ENCODE measurements around the gene CORIN.
A peak's percentile ranks its signal among the peaks of the same experiment; 100 is the strongest.

CORIN gene

GRCh38 chr4:47654972-47655693, 182.7 kb downstream of the CORIN start:
- no peak overlapping the region for H2BK12ac ChIP-seq (ENCODE audit: low read length in 2 of 2)
- H3K14ac ChIP-seq (ENCODE audit: low read length in 2 of 2): no peak overlapping the region
- no peak overlapping the region for H2AFZ ChIP-seq (ENCODE audit: low read depth, low read length)
- H3K36me3 ChIP-seq (ENCODE audit: control insufficient read depth in 1 of 2, insufficient read depth in 2 of 2, low read depth in 1 of 2, low read length in 2 of 2): no peaks in the 10 kb centered on the region
- H4K91ac ChIP-seq (ENCODE audit: low read length): no peak overlapping the region
- H3K9me3 ChIP-seq (ENCODE audit: control insufficient read depth, low read length): no peaks in the 10 kb centered on the region
- no peak overlapping the region for H3K18ac ChIP-seq (ENCODE audit: low read depth in 1 of 2, low read length in 2 of 2)
- no peak overlapping the region for H4K8ac ChIP-seq (ENCODE audit: low read length)
- H3K9ac ChIP-seq (ENCODE audit: low read length): no peak overlapping the region
- no peak overlapping the region for H2BK5ac ChIP-seq (ENCODE audit: low read depth, low read length, poor library complexity, severe bottlenecking)
- H3K23ac ChIP-seq (ENCODE audit: low read length in 2 of 2): no peak overlapping the region
- H2AK5ac ChIP-seq (ENCODE audit: low read length, severe bottlenecking): no peak overlapping the region
- H3K4me2 ChIP-seq (ENCODE audit: low read length, poor library complexity, severe bottlenecking): no peak overlapping the region
- no peaks in the 10 kb centered on the region for H3K4me1 ChIP-seq (ENCODE audit: control insufficient read depth, insufficient read depth, low read depth, low read length)
- no peaks in the 10 kb centered on the region for H3K79me1 ChIP-seq (replicated peaks; ENCODE audit: low read length, poor library complexity, severe bottlenecking)
- H2BK120ac ChIP-seq (ENCODE audit: low read depth, low read length): no peak overlapping the region
- H3K27me3 ChIP-seq (ENCODE audit: control insufficient read depth in 1 of 2, insufficient read depth in 1 of 2, low read length in 2 of 2): peaks cover 3 to 6% of the 10 kb centered on the region in 2 experiments
- no peak overlapping the region for H3K27ac ChIP-seq (ENCODE audit: low read length, poor library complexity, severe bottlenecking)
- WGBS: 93% methylated on average over 2 of the region's 3 CpGs
- H2BK15ac ChIP-seq (ENCODE audit: low read depth, poor library complexity, severe bottlenecking): no peak overlapping the region
- no peak overlapping the region for H3K4me3 ChIP-seq (ENCODE audit: insufficient read depth in 1 of 2, low read depth in 1 of 2, low read length in 2 of 2)
- H3K4ac ChIP-seq (ENCODE audit: low read depth in 1 of 2, low read length in 2 of 2): no peak overlapping the region
- DNase-seq: no peak

DNA sequence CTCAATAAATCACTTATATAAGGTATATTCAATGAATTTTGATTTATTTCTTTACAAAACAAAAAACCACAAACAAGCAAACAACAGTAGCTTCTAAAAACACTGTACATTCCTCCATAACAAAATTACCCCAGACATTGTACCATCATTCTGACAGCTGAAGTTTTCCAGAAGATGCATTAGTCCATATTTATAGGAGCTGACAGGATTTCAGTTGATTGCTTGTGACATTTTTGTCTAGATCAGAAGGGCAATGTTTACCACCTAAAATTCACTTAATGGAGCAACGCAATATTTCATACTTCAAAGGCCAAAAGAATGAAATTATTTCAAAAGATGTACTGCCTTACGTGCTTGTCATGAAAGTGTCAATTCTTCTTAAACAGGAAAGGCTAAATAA, 185.8 kb downstream of the CORIN start:
- H2BK15ac ChIP-seq (ENCODE audit: low read depth, poor library complexity, severe bottlenecking): no peak overlapping the region
- peaks cover 7 to 17% of the 10 kb centered on the region in 2 experiments for H3K27me3 ChIP-seq (ENCODE audit: control insufficient read depth in 1 of 2, insufficient read depth in 1 of 2, low read length in 2 of 2)
- H2AK5ac ChIP-seq (ENCODE audit: low read length, severe bottlenecking): no peak overlapping the region
- no peak overlapping the region for H4K91ac ChIP-seq (ENCODE audit: low read length)
- H3K4me3 ChIP-seq (ENCODE audit: insufficient read depth in 1 of 2, low read depth in 1 of 2, low read length in 2 of 2): no peak overlapping the region
- H2AFZ ChIP-seq (ENCODE audit: low read depth, low read length): no peak overlapping the region
- no peak overlapping the region for H2BK120ac ChIP-seq (ENCODE audit: low read depth, low read length)
- no peak overlapping the region for H3K14ac ChIP-seq (ENCODE audit: low read length in 2 of 2)
- H4K8ac ChIP-seq (ENCODE audit: low read length): no peak overlapping the region
- no peak overlapping the region for H3K9ac ChIP-seq (ENCODE audit: low read length)
- H2BK12ac ChIP-seq (ENCODE audit: low read length in 2 of 2): no peak overlapping the region
- H3K23ac ChIP-seq (ENCODE audit: low read length in 2 of 2): no peak overlapping the region
- H3K79me1 ChIP-seq (replicated peaks; ENCODE audit: low read length, poor library complexity, severe bottlenecking): no peaks in the 10 kb centered on the region
- H3K9me3 ChIP-seq (ENCODE audit: control insufficient read depth, low read length): no peaks in the 10 kb centered on the region
- H3K18ac ChIP-seq (ENCODE audit: low read depth in 1 of 2, low read length in 2 of 2): no peak overlapping the region
- no peak for DNase-seq
- no peak overlapping the region for H2BK5ac ChIP-seq (ENCODE audit: low read depth, low read length, poor library complexity, severe bottlenecking)
- WGBS: 73% methylated on average over 2 of the region's 2 CpGs
- H3K4ac ChIP-seq (ENCODE audit: low read depth in 1 of 2, low read length in 2 of 2): no peak overlapping the region
- H3K4me1 ChIP-seq (ENCODE audit: control insufficient read depth, insufficient read depth, low read depth, low read length): no peaks in the 10 kb centered on the region
- H3K4me2 ChIP-seq (ENCODE audit: low read length, poor library complexity, severe bottlenecking): no peak overlapping the region
- no peaks in the 10 kb centered on the region for H3K36me3 ChIP-seq (ENCODE audit: control insufficient read depth in 1 of 2, insufficient read depth in 2 of 2, low read depth in 1 of 2, low read length in 2 of 2)
- no peak overlapping the region for H3K27ac ChIP-seq (ENCODE audit: low read length, poor library complexity, severe bottlenecking)

GRCh38 chr4:47651231-47651630, 186.6 kb downstream of the CORIN start:
- no peak overlapping the region for H2BK120ac ChIP-seq (ENCODE audit: low read depth, low read length)
- H3K36me3 ChIP-seq (ENCODE audit: control insufficient read depth in 1 of 2, insufficient read depth in 2 of 2, low read depth in 1 of 2, low read length in 2 of 2): no peaks in the 10 kb centered on the region
- no peak overlapping the region for H3K4ac ChIP-seq (ENCODE audit: low read depth in 1 of 2, low read length in 2 of 2)
- H3K9ac ChIP-seq (ENCODE audit: low read length): no peak overlapping the region
- H2AFZ ChIP-seq (ENCODE audit: low read depth, low read length): no peak overlapping the region
- no peak overlapping the region for H3K14ac ChIP-seq (ENCODE audit: low read length in 2 of 2)
- 74% methylated on average over 2 of the region's 3 CpGs for WGBS
- H3K4me1 ChIP-seq (ENCODE audit: control insufficient read depth, insufficient read depth, low read depth, low read length): no peaks in the 10 kb centered on the region
- no peaks in the 10 kb centered on the region for H3K79me1 ChIP-seq (replicated peaks; ENCODE audit: low read length, poor library complexity, severe bottlenecking)
- no peak overlapping the region for H3K4me3 ChIP-seq (ENCODE audit: insufficient read depth in 1 of 2, low read depth in 1 of 2, low read length in 2 of 2)
- H4K91ac ChIP-seq (ENCODE audit: low read length): no peak overlapping the region
- no peak overlapping the region for H3K27ac ChIP-seq (ENCODE audit: low read length, poor library complexity, severe bottlenecking)
- no peak overlapping the region for H3K23ac ChIP-seq (ENCODE audit: low read length in 2 of 2)
- no peak overlapping the region for H2BK12ac ChIP-seq (ENCODE audit: low read length in 2 of 2)
- no peak for DNase-seq
- no peak overlapping the region for H3K4me2 ChIP-seq (ENCODE audit: low read length, poor library complexity, severe bottlenecking)
- H4K8ac ChIP-seq (ENCODE audit: low read length): no peak overlapping the region
- H3K9me3 ChIP-seq (ENCODE audit: control insufficient read depth, low read length): no peaks in the 10 kb centered on the region
- H2BK5ac ChIP-seq (ENCODE audit: low read depth, low read length, poor library complexity, severe bottlenecking): no peak overlapping the region
- H2BK15ac ChIP-seq (ENCODE audit: low read depth, poor library complexity, severe bottlenecking): no peak overlapping the region
- peaks cover 7 to 17% of the 10 kb centered on the region in 2 experiments for H3K27me3 ChIP-seq (ENCODE audit: control insufficient read depth in 1 of 2, insufficient read depth in 1 of 2, low read length in 2 of 2)
- no peak overlapping the region for H2AK5ac ChIP-seq (ENCODE audit: low read length, severe bottlenecking)
- H3K18ac ChIP-seq (ENCODE audit: low read depth in 1 of 2, low read length in 2 of 2): no peak overlapping the region

DNA sequence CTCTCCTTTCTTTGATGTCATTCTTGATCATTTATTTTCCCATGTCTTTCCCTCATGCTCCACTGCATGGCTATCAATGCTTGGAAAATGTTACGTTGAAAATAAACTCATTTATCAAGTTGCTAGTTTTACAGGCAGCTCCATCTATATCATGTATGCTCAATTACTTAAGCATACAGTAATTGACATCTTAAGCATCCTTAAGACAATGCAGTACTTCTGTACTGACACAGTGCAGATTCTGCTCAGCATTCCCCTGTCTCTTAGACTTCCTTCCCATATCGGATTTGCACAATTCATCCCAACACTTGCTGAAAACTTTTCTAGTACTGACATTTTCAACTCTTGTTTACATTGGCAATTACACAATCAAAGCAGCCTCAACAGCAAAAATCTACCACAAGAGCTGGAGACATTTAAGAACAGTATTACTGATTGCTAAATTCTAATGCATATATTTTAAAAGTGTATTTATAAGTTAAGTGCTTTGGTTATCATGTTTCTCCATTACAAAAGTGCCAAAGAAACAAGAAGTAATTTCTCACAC, 187.2 kb downstream of the CORIN start:
- H3K23ac ChIP-seq (ENCODE audit: low read length in 2 of 2): no peak overlapping the region

More for the DNA sequence above, 187.2 kb downstream of the CORIN start:
- H3K4ac ChIP-seq (ENCODE audit: low read depth in 1 of 2, low read length in 2 of 2): no peak overlapping the region
- H3K14ac ChIP-seq (ENCODE audit: low read length in 2 of 2): no peak overlapping the region
- peaks cover 7 to 17% of the 10 kb centered on the region in 2 experiments for H3K27me3 ChIP-seq (ENCODE audit: control insufficient read depth in 1 of 2, insufficient read depth in 1 of 2, low read length in 2 of 2)
- no peak overlapping the region for H3K4me3 ChIP-seq (ENCODE audit: insufficient read depth in 1 of 2, low read depth in 1 of 2, low read length in 2 of 2)
- no peak overlapping the region for H4K91ac ChIP-seq (ENCODE audit: low read length)
- H4K8ac ChIP-seq (ENCODE audit: low read length): no peak overlapping the region
- no peak overlapping the region for H3K27ac ChIP-seq (ENCODE audit: low read length, poor library complexity, severe bottlenecking)
- no peak overlapping the region for H2BK15ac ChIP-seq (ENCODE audit: low read depth, poor library complexity, severe bottlenecking)
- H3K79me1 ChIP-seq (replicated peaks; ENCODE audit: low read length, poor library complexity, severe bottlenecking): no peaks in the 10 kb centered on the region
- 73% methylated on average over 2 of the region's 2 CpGs for WGBS
- no peak overlapping the region for H2BK120ac ChIP-seq (ENCODE audit: low read depth, low read length)
- H2BK12ac ChIP-seq (ENCODE audit: low read length in 2 of 2): no peak overlapping the region
- H3K18ac ChIP-seq (ENCODE audit: low read depth in 1 of 2, low read length in 2 of 2): no peak overlapping the region
- no peak overlapping the region for H3K9ac ChIP-seq (ENCODE audit: low read length)
- H2AFZ ChIP-seq (ENCODE audit: low read depth, low read length): no peak overlapping the region
- H3K4me1 ChIP-seq (ENCODE audit: control insufficient read depth, insufficient read depth, low read depth, low read length): no peaks in the 10 kb centered on the region
- H3K36me3 ChIP-seq (ENCODE audit: control insufficient read depth in 1 of 2, insufficient read depth in 2 of 2, low read depth in 1 of 2, low read length in 2 of 2): no peaks in the 10 kb centered on the region
- peak; percentile 70 for DNase-seq
- H2BK5ac ChIP-seq (ENCODE audit: low read depth, low read length, poor library complexity, severe bottlenecking): no peak overlapping the region
- H2AK5ac ChIP-seq (ENCODE audit: low read length, severe bottlenecking): no peak overlapping the region
- H3K9me3 ChIP-seq (ENCODE audit: control insufficient read depth, low read length): no peaks in the 10 kb centered on the region
- H3K4me2 ChIP-seq (ENCODE audit: low read length, poor library complexity, severe bottlenecking): no peak overlapping the region
